Measurements from ENCODE around the gene UBASH3B. TPM values are rescaled to one million over a fixed set of nuclear protein-coding genes. Genes with fewer than 3 reads are reported as not detected.

UBASH3B gene
- total RNA-seq, 1 donor from 2014 or later: 62.1 TPM

GRCh38 chr11:122664188-122664587 lies 8.7 kb downstream of the UBASH3B start:
- H3K4me1 Mint-ChIP-seq (ENCODE audit: low read depth, unreplicated experiment): peaks cover 35% of the 10 kb centered on the region
- DNase-seq (ENCODE audit: low read depth): no peak
- no peaks in the 10 kb centered on the region for H3K27me3 Mint-ChIP-seq (ENCODE audit: low read depth, unreplicated experiment)
- H3K36me3 ChIP-seq (ENCODE audit: insufficient read depth, low read length): no peaks in the 10 kb centered on the region
- peaks cover 19% of the 10 kb centered on the region for H3K36me3 Mint-ChIP-seq (ENCODE audit: low read depth, unreplicated experiment)
- H3K79me2 ChIP-seq (ENCODE audit: insufficient read depth, low read length): peaks cover 83% of the 10 kb centered on the region
- H3K4me1 ChIP-seq (ENCODE audit: insufficient read depth, low read length): peaks cover 34% of the 10 kb centered on the region
- FAIRE-seq: peak; percentile 49
- H3K27ac ChIP-seq (ENCODE audit: low read depth, low read length): no peak overlapping the region
- H3K4me3 ChIP-seq (ENCODE audit: insufficient read depth, low read depth, low read length): no peak overlapping the region
- H3K27me3 ChIP-seq (ENCODE audit: insufficient read depth, low read length): no peaks in the 10 kb centered on the region
- H3K4me2 ChIP-seq (ENCODE audit: low read length): no peak overlapping the region
- no peaks in the 10 kb centered on the region for H3K9me3 Mint-ChIP-seq (ENCODE audit: unreplicated experiment)
- TF ChIP-seq EZH2 (IDR thresholded peaks at IDR 0.05; ENCODE audit: insufficient read depth, low read length): no peak
- no peak for TF ChIP-seq CTCF (IDR thresholded peaks at IDR 0.05; ENCODE audit: insufficient read depth, low read depth, low read length)
- peaks cover 2% of the 10 kb centered on the region for H3K9me3 ChIP-seq (ENCODE audit: insufficient read depth, low read depth, low read length)
- peaks cover 77% of the 10 kb centered on the region for H4K20me1 ChIP-seq (ENCODE audit: insufficient read depth, low read length)
- no peak overlapping the region for H3K4me3 Mint-ChIP-seq (ENCODE audit: unreplicated experiment)
- no peak overlapping the region for H3K27ac Mint-ChIP-seq (ENCODE audit: unreplicated experiment)
- no peak overlapping the region for H2AFZ ChIP-seq (ENCODE audit: low read depth, low read length)
- H3K9ac ChIP-seq (ENCODE audit: low read length): no peak overlapping the region

- no peak for FAIRE-seq
- Histone ChIP-seq H3K27me3 (ENCODE audit: insufficient read depth, low read length) (no peaks in the 10 kb centered on the region), H3K9me3 (ENCODE audit: insufficient read depth, low read depth, low read length) (peaks cover 6% of the 10 kb centered on the region), H3K4me2 (ENCODE audit: low read length) (peak overlapping the region; percentile 63), H3K9ac (ENCODE audit: low read length) (no peak overlapping the region), H3K4me3 (ENCODE audit: insufficient read depth, low read depth, low read length) (no peak overlapping the region), H4K20me1 (ENCODE audit: insufficient read depth, low read length) (peaks cover 74% of the 10 kb centered on the region), H3K27ac (ENCODE audit: low read depth, low read length) (no peak overlapping the region), H3K79me2 (ENCODE audit: insufficient read depth, low read length) (peaks cover 83% of the 10 kb centered on the region), H3K36me3 (ENCODE audit: insufficient read depth, low read length) (no peaks in the 10 kb centered on the region), H2AFZ (ENCODE audit: low read depth, low read length) (no peak overlapping the region), H3K4me1 (ENCODE audit: insufficient read depth, low read length) (peaks cover 31% of the 10 kb centered on the region)
- Mint-ChIP-seq H3K4me3 (ENCODE audit: unreplicated experiment) (no peak overlapping the region), H3K9me3 (ENCODE audit: unreplicated experiment) (no peaks in the 10 kb centered on the region), H3K27ac (ENCODE audit: unreplicated experiment) (no peak overlapping the region), H3K27me3 (ENCODE audit: low read depth, unreplicated experiment) (no peaks in the 10 kb centered on the region), H3K36me3 (ENCODE audit: low read depth, unreplicated experiment) (peaks cover 19% of the 10 kb centered on the region), H3K4me1 (ENCODE audit: low read depth, unreplicated experiment) (peaks cover 24% of the 10 kb centered on the region)
- DNase-seq (ENCODE audit: low read depth): no peak
- TF ChIP-seq CTCF (IDR thresholded peaks at IDR 0.05; ENCODE audit: insufficient read depth, low read depth, low read length) (no peak), EZH2 (IDR thresholded peaks at IDR 0.05; ENCODE audit: insufficient read depth, low read length) (no peak)
Measured at GRCh38 chr11:122665861-122666260, 10.3 kb downstream of the UBASH3B start.

GRCh38 chr11:122666743-122667142 lies 11.2 kb downstream of the UBASH3B start:
- DNase-seq (ENCODE audit: low read depth) (no peak), FAIRE-seq (no peak)
- peaks cover 23% of the 10 kb centered on the region for H3K4me1 ChIP-seq (ENCODE audit: insufficient read depth, low read length)
- peaks cover 22% of the 10 kb centered on the region for H3K36me3 Mint-ChIP-seq (ENCODE audit: low read depth, unreplicated experiment)
- H3K4me3 ChIP-seq (ENCODE audit: insufficient read depth, low read depth, low read length): no peak overlapping the region
- H2AFZ ChIP-seq (ENCODE audit: low read depth, low read length): no peak overlapping the region
- peaks cover 16% of the 10 kb centered on the region for H3K4me1 Mint-ChIP-seq (ENCODE audit: low read depth, unreplicated experiment)
- H3K27me3 ChIP-seq (ENCODE audit: insufficient read depth, low read length): no peaks in the 10 kb centered on the region
- H4K20me1 ChIP-seq (ENCODE audit: insufficient read depth, low read length): peaks cover 69% of the 10 kb centered on the region
- no peak overlapping the region for H3K9ac ChIP-seq (ENCODE audit: low read length)
- H3K36me3 ChIP-seq (ENCODE audit: insufficient read depth, low read length): no peaks in the 10 kb centered on the region
- no peaks in the 10 kb centered on the region for H3K9me3 Mint-ChIP-seq (ENCODE audit: unreplicated experiment)
- no peak overlapping the region for H3K4me2 ChIP-seq (ENCODE audit: low read length)
- no peak overlapping the region for H3K4me3 Mint-ChIP-seq (ENCODE audit: unreplicated experiment)
- no peak overlapping the region for H3K27ac Mint-ChIP-seq (ENCODE audit: unreplicated experiment)
- no peak for TF ChIP-seq EZH2 (IDR thresholded peaks at IDR 0.05; ENCODE audit: insufficient read depth, low read length)
- TF ChIP-seq CTCF (IDR thresholded peaks at IDR 0.05; ENCODE audit: insufficient read depth, low read depth, low read length): no peak
- H3K79me2 ChIP-seq (ENCODE audit: insufficient read depth, low read length): peaks cover 83% of the 10 kb centered on the region
- peaks cover 6% of the 10 kb centered on the region for H3K9me3 ChIP-seq (ENCODE audit: insufficient read depth, low read depth, low read length)
- no peak overlapping the region for H3K27ac ChIP-seq (ENCODE audit: low read depth, low read length)
- no peaks in the 10 kb centered on the region for H3K27me3 Mint-ChIP-seq (ENCODE audit: low read depth, unreplicated experiment)
